Measurements from ENCODE around the gene EMC6. TPM values are rescaled to one million over a fixed set of nuclear protein-coding genes. Genes with fewer than 3 reads are reported as not detected.

The EMC6 gene
- total RNA-seq, 1 experiment from 2014 or later = 72.2 TPM

DNA sequence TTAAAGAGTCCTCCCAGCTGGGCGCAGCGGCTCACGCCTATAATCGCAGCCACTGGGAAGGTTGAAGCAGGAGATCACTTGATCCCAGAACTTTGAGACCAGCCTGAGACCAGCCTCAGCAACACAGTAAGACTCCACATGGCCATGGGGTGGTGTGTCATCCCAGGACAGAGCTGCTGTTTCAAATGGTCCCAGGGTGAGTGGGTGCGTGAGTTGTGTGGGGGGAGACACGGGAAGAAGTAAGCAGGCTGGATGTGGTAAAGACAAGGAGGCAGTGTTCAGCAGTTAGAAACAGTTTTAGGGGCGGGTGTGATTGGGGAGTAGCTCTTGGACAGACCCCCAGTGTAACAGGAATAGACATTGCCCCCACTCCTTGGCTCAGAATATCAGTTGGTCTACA lies 36.3 kb upstream of the EMC6 start:
- Histone ChIP-seq H3K79me2 (ENCODE audit: insufficient read depth, low read length) (peaks cover 7% of the 10 kb centered on the region; the same call in 1 of the 2 replicates), H3K27ac (ENCODE audit: insufficient read length, low read depth, low read length) (no peak overlapping the region), H3K23me2 (ENCODE audit: insufficient read length, low read depth, low read length, poor library complexity, severe bottlenecking) (peaks cover 10% of the 10 kb centered on the region), H2AFZ (ENCODE audit: low read length) (no peak overlapping the region), H4K20me1 (ENCODE audit: control insufficient read depth, insufficient read depth, insufficient read length) (no peaks in the 10 kb centered on the region), H2BK5ac (ENCODE audit: insufficient read length, low read length) (no peak overlapping the region), H3K14ac (ENCODE audit: insufficient read depth, low read length) (no peak overlapping the region; the same call in 1 of the 2 replicates), H4K91ac (ENCODE audit: insufficient read length, low read depth, low read length) (no peak overlapping the region), H4K8ac (replicated peaks; ENCODE audit: insufficient read length, low read depth, low read length) (no peak overlapping the region), H3K23ac (ENCODE audit: insufficient read length, low read depth, low read length) (no peak overlapping the region), H3K18ac (ENCODE audit: insufficient read length, low read depth, low read length) (no peak overlapping the region), H3K9ac (ENCODE audit: extremely low read depth, insufficient read length, low read length) (no peak overlapping the region), H3K56ac (ENCODE audit: insufficient read length, low read depth, low read length) (no peak overlapping the region), H3K4ac (ENCODE audit: low read depth, low read length) (no peak overlapping the region), H3K4me1 (ENCODE audit: insufficient read depth, low read length) (no peaks in the 10 kb centered on the region), H3K27me3 (ENCODE audit: insufficient read depth, low read length) (no peaks in the 10 kb centered on the region), H2BK120ac (ENCODE audit: low read depth, low read length, poor library complexity, severe bottlenecking) (no peak overlapping the region), H4K5ac (ENCODE audit: insufficient read length, low read depth, low read length) (no peak overlapping the region), H3K79me1 (ENCODE audit: insufficient read depth, low read depth, low read length, poor library complexity, severe bottlenecking) (peaks cover 9% of the 10 kb centered on the region), H3K9me3 (ENCODE audit: control insufficient read depth, low read depth, low read length) (no peaks in the 10 kb centered on the region), H3K4me2 (ENCODE audit: insufficient read depth, insufficient read length, low read length) (no peak overlapping the region), H3T11ph (ENCODE audit: low read length) (no peak overlapping the region), H2BK12ac (ENCODE audit: insufficient read length, low read depth, low read length) (no peak overlapping the region), H2BK20ac (ENCODE audit: low read depth, low read length, poor library complexity, severe bottlenecking) (no peak overlapping the region), H2BK15ac (ENCODE audit: low read depth, low read length) (no peak overlapping the region), H2AK5ac (ENCODE audit: insufficient read length, low read length) (no peak overlapping the region)
- DNase-seq = no peak
- H3K9me3 Mint-ChIP-seq = no peaks in the 10 kb centered on the region
- peaks cover 20 to 42% (median 42%) of the 10 kb centered on the region in 3 experiments; a peak in 6 of 7 replicates for H3K36me3 Mint-ChIP-seq (ENCODE audit: insufficient read depth in 1 of 3, low read depth in 3 of 3)
- TF ChIP-seq, protein P1, sequence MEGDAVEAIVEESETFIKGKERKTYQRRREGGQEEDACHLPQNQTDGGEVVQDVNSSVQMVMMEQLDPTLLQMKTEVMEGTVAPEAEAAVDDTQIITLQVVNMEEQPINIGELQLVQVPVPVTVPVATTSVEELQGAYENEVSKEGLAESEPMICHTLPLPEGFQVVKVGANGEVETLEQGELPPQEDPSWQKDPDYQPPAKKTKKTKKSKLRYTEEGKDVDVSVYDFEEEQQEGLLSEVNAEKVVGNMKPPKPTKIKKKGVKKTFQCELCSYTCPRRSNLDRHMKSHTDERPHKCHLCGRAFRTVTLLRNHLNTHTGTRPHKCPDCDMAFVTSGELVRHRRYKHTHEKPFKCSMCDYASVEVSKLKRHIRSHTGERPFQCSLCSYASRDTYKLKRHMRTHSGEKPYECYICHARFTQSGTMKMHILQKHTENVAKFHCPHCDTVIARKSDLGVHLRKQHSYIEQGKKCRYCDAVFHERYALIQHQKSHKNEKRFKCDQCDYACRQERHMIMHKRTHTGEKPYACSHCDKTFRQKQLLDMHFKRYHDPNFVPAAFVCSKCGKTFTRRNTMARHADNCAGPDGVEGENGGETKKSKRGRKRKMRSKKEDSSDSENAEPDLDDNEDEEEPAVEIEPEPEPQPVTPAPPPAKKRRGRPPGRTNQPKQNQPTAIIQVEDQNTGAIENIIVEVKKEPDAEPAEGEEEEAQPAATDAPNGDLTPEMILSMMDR (conservative IDR thresholded peaks at IDR 0.05) = no peak
- WGBS (ENCODE audit: extremely low coverage, insufficient read length, low lambda C conversion rate) = no CpG with 5 or more reads among the region's 7 CpGs
- no peaks in the 10 kb centered on the region for H3K27me3 Mint-ChIP-seq (ENCODE audit: low read depth)
- H3K27ac Mint-ChIP-seq = no peak overlapping the region; a peak in 1 of 7 replicates
- H3K4me1 Mint-ChIP-seq = peaks cover 8 to 9% of the 10 kb centered on the region in 2 experiments
- H3K4me3 Mint-ChIP-seq = no peak overlapping the region; a peak in 1 of 5 replicates
